ENCODE data around the gene MARCHF9. TPM values are rescaled to one million over a fixed set of nuclear protein-coding genes. Genes with fewer than 3 reads are reported as not detected.
A peak's percentile ranks its signal among the peaks of the same experiment; 100 is the strongest.

Gene MARCHF9
- total RNA-seq, 1 experiment from 2014 or later, result 30.3 TPM

DNA sequence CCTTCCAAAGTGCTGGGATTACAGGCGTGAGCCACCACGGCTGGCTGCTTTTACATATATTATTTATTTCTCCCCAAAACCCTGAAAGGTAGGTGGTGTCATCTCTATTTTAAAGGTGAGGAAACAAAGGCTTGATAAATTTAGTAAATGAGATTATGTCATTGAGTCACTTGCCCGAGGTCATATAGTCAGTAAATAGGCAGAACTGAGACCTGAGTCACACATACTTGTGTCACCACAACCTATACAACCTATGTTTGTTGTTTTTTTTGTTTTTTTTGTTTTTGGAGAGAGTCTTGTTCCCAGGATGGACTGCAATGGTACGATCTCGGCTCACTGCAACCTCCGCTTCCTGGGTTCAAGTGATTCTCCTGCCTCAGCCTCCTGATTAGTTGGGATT lies 40.5 kb downstream of the MARCHF9 start:
- Histone ChIP-seq H3K9me3 (ENCODE audit: low read length) (no peaks in the 10 kb centered on the region), H3K36me3 (ENCODE audit: insufficient read depth, low read length) (peaks cover 41% of the 10 kb centered on the region), H3K9me2 (replicated peaks; ENCODE audit: insufficient read depth, low read length) (no peaks in the 10 kb centered on the region), H3K9ac (ENCODE audit: low read length) (no peak overlapping the region), H3K4me1 (ENCODE audit: low read length) (no peaks in the 10 kb centered on the region), H3K27me3 (ENCODE audit: low read length) (no peaks in the 10 kb centered on the region), H3K27ac (ENCODE audit: low read length) (no peak overlapping the region), H2AFZ (ENCODE audit: low read length) (no peak overlapping the region), H3K4me2 (ENCODE audit: low read depth, low read length, poor library complexity, severe bottlenecking) (no peak overlapping the region), H3K4me3 (ENCODE audit: low read length) (no peak overlapping the region), H3K79me2 (ENCODE audit: low read length) (peaks cover 11% of the 10 kb centered on the region; the same call in 1 of the 2 replicates), H4K20me1 (ENCODE audit: insufficient read depth, low read depth, low read length) (no peaks in the 10 kb centered on the region)
- no peak for DNase-seq

GRCh38 chr12:57796996-57797395 lies 42.1 kb downstream of the MARCHF9 start:
- Histone ChIP-seq H3K27me3 (ENCODE audit: low read length) (no peaks in the 10 kb centered on the region), H3K9ac (ENCODE audit: low read length) (no peak overlapping the region), H3K27ac (ENCODE audit: low read length) (no peak overlapping the region), H3K36me3 (ENCODE audit: insufficient read depth, low read length) (peaks cover 33% of the 10 kb centered on the region), H3K4me1 (ENCODE audit: low read length) (no peaks in the 10 kb centered on the region), H3K79me2 (ENCODE audit: low read length) (peaks cover 11% of the 10 kb centered on the region; the same call in 1 of the 2 replicates), H3K4me3 (ENCODE audit: low read length) (no peak overlapping the region), H3K9me3 (ENCODE audit: low read length) (no peaks in the 10 kb centered on the region), H4K20me1 (ENCODE audit: insufficient read depth, low read depth, low read length) (no peaks in the 10 kb centered on the region), H3K9me2 (replicated peaks; ENCODE audit: insufficient read depth, low read length) (no peaks in the 10 kb centered on the region), H2AFZ (ENCODE audit: low read length) (no peak overlapping the region), H3K4me2 (ENCODE audit: low read depth, low read length, poor library complexity, severe bottlenecking) (no peak overlapping the region)
- no peak for DNase-seq

GRCh38 chr12:57797933-57798332 lies 43.0 kb downstream of the MARCHF9 start:
- Histone ChIP-seq H3K9me2 (replicated peaks; ENCODE audit: insufficient read depth, low read length) (no peaks in the 10 kb centered on the region), H3K36me3 (ENCODE audit: insufficient read depth, low read length) (peaks cover 27% of the 10 kb centered on the region), H3K9ac (ENCODE audit: low read length) (no peak overlapping the region), H3K4me2 (ENCODE audit: low read depth, low read length, poor library complexity, severe bottlenecking) (no peak overlapping the region), H3K27me3 (ENCODE audit: low read length) (no peaks in the 10 kb centered on the region), H4K20me1 (ENCODE audit: insufficient read depth, low read depth, low read length) (no peaks in the 10 kb centered on the region), H3K4me1 (ENCODE audit: low read length) (no peaks in the 10 kb centered on the region), H3K79me2 (ENCODE audit: low read length) (peaks cover 8% of the 10 kb centered on the region; the same call in 1 of the 2 replicates), H3K27ac (ENCODE audit: low read length) (no peak overlapping the region), H3K9me3 (ENCODE audit: low read length) (no peaks in the 10 kb centered on the region), H3K4me3 (ENCODE audit: low read length) (no peak overlapping the region), H2AFZ (ENCODE audit: low read length) (no peak overlapping the region)
- DNase-seq, result no peak

GRCh38 chr12:57800965-57801364 lies 46.1 kb downstream of the MARCHF9 start:
- DNase-seq, result no peak
- H3K36me3 ChIP-seq (ENCODE audit: insufficient read depth, low read length), result peaks cover 11% of the 10 kb centered on the region
- no peak overlapping the region for H3K4me3 ChIP-seq (ENCODE audit: low read length)
- no peaks in the 10 kb centered on the region for H4K20me1 ChIP-seq (ENCODE audit: insufficient read depth, low read depth, low read length)
- H3K9me3 ChIP-seq (ENCODE audit: low read length), result no peaks in the 10 kb centered on the region
- no peak overlapping the region for H3K27ac ChIP-seq (ENCODE audit: low read length)
- H3K27me3 ChIP-seq (ENCODE audit: low read length), result no peaks in the 10 kb centered on the region
- no peaks in the 10 kb centered on the region for H3K4me1 ChIP-seq (ENCODE audit: low read length)
- H2AFZ ChIP-seq (ENCODE audit: low read length), result no peak overlapping the region
- no peak overlapping the region for H3K9ac ChIP-seq (ENCODE audit: low read length)
- H3K4me2 ChIP-seq (ENCODE audit: low read depth, low read length, poor library complexity, severe bottlenecking), result no peak overlapping the region
- no peaks in the 10 kb centered on the region for H3K79me2 ChIP-seq (ENCODE audit: low read length)
- no peaks in the 10 kb centered on the region for H3K9me2 ChIP-seq (replicated peaks; ENCODE audit: insufficient read depth, low read length)

GRCh38 chr12:57802607-57803006 lies 47.7 kb downstream of the MARCHF9 start:
- Histone ChIP-seq H3K79me2 (ENCODE audit: low read length) (no peaks in the 10 kb centered on the region), H3K27ac (ENCODE audit: low read length) (no peak overlapping the region), H4K20me1 (ENCODE audit: insufficient read depth, low read depth, low read length) (no peaks in the 10 kb centered on the region), H3K27me3 (ENCODE audit: low read length) (no peaks in the 10 kb centered on the region), H3K4me3 (ENCODE audit: low read length) (no peak overlapping the region), H3K9me2 (replicated peaks; ENCODE audit: insufficient read depth, low read length) (no peaks in the 10 kb centered on the region), H3K4me1 (ENCODE audit: low read length) (no peaks in the 10 kb centered on the region), H3K4me2 (ENCODE audit: low read depth, low read length, poor library complexity, severe bottlenecking) (no peak overlapping the region), H3K9me3 (ENCODE audit: low read length) (no peaks in the 10 kb centered on the region), H2AFZ (ENCODE audit: low read length) (no peak overlapping the region), H3K36me3 (ENCODE audit: insufficient read depth, low read length) (peaks cover 5% of the 10 kb centered on the region), H3K9ac (ENCODE audit: low read length) (no peak overlapping the region)
- no peak for DNase-seq

GRCh38 chr12:57803319-57803893 lies 48.5 kb downstream of the MARCHF9 start:
- DNase-seq, result peak; percentile 53
- Histone ChIP-seq H4K20me1 (ENCODE audit: insufficient read depth, low read depth, low read length) (no peaks in the 10 kb centered on the region), H3K27me3 (ENCODE audit: low read length) (no peaks in the 10 kb centered on the region), H3K4me1 (ENCODE audit: low read length) (no peaks in the 10 kb centered on the region), H3K36me3 (ENCODE audit: insufficient read depth, low read length) (no peaks in the 10 kb centered on the region; the same call in none of the 2 replicates), H3K9ac (ENCODE audit: low read length) (no peak overlapping the region), H3K4me2 (ENCODE audit: low read depth, low read length, poor library complexity, severe bottlenecking) (no peak overlapping the region), H3K4me3 (ENCODE audit: low read length) (no peak overlapping the region), H3K27ac (ENCODE audit: low read length) (no peak overlapping the region), H3K9me2 (replicated peaks; ENCODE audit: insufficient read depth, low read length) (no peaks in the 10 kb centered on the region), H3K79me2 (ENCODE audit: low read length) (no peaks in the 10 kb centered on the region), H3K9me3 (ENCODE audit: low read length) (no peaks in the 10 kb centered on the region), H2AFZ (ENCODE audit: low read length) (no peak overlapping the region)

- Histone ChIP-seq H3K9me2 (replicated peaks; ENCODE audit: insufficient read depth, low read length) (no peaks in the 10 kb centered on the region), H3K4me3 (ENCODE audit: low read length) (no peak overlapping the region), H3K4me1 (ENCODE audit: low read length) (no peaks in the 10 kb centered on the region), H3K27ac (ENCODE audit: low read length) (no peak overlapping the region), H3K79me2 (ENCODE audit: low read length) (no peaks in the 10 kb centered on the region), H3K9ac (ENCODE audit: low read length) (no peak overlapping the region), H4K20me1 (ENCODE audit: insufficient read depth, low read depth, low read length) (no peaks in the 10 kb centered on the region), H3K4me2 (ENCODE audit: low read depth, low read length, poor library complexity, severe bottlenecking) (no peak overlapping the region), H2AFZ (ENCODE audit: low read length) (no peak overlapping the region), H3K9me3 (ENCODE audit: low read length) (no peaks in the 10 kb centered on the region), H3K27me3 (ENCODE audit: low read length) (no peaks in the 10 kb centered on the region), H3K36me3 (ENCODE audit: insufficient read depth, low read length) (no peaks in the 10 kb centered on the region; the same call in 1 of the 2 replicates)
- DNase-seq, result no peak
Measured at GRCh38 chr12:57806677-57807076, 51.8 kb downstream of the MARCHF9 start.

- no peak overlapping the region for H3K9ac ChIP-seq (ENCODE audit: low read length)
- no peaks in the 10 kb centered on the region for H3K9me2 ChIP-seq (replicated peaks; ENCODE audit: insufficient read depth, low read length)
- H3K4me2 ChIP-seq (ENCODE audit: low read depth, low read length, poor library complexity, severe bottlenecking), result no peak overlapping the region
- H4K20me1 ChIP-seq (ENCODE audit: insufficient read depth, low read depth, low read length), result no peaks in the 10 kb centered on the region
- H3K4me1 ChIP-seq (ENCODE audit: low read length), result no peaks in the 10 kb centered on the region
- no peak overlapping the region for H3K4me3 ChIP-seq (ENCODE audit: low read length)
- no peaks in the 10 kb centered on the region for H3K27me3 ChIP-seq (ENCODE audit: low read length)
- no peaks in the 10 kb centered on the region for H3K79me2 ChIP-seq (ENCODE audit: low read length)
- H3K9me3 ChIP-seq (ENCODE audit: low read length), result no peaks in the 10 kb centered on the region
- H3K27ac ChIP-seq (ENCODE audit: low read length), result no peak overlapping the region
- DNase-seq, result no peak
- no peak overlapping the region for H2AFZ ChIP-seq (ENCODE audit: low read length)
- no peaks in the 10 kb centered on the region; the same call in 1 of the 2 replicates for H3K36me3 ChIP-seq (ENCODE audit: insufficient read depth, low read length)
Measured at GRCh38 chr12:57807285-57807684, 52.4 kb downstream of the MARCHF9 start.
